NCI-H1105 (cell line): ENCODE results near the gene CHRNA10.
"Not testable (repeated sequence)": the region's sequence is repeated elsewhere in the genome, so short reads cannot be mapped to it uniquely, and the experiment has no call there.

ENCODE experiments used
- DNase-seq: peaks from one replicate; lab custom pipeline; 2025; lab: John Stamatoyannopoulos, UW

Gene CHRNA10

DNA sequence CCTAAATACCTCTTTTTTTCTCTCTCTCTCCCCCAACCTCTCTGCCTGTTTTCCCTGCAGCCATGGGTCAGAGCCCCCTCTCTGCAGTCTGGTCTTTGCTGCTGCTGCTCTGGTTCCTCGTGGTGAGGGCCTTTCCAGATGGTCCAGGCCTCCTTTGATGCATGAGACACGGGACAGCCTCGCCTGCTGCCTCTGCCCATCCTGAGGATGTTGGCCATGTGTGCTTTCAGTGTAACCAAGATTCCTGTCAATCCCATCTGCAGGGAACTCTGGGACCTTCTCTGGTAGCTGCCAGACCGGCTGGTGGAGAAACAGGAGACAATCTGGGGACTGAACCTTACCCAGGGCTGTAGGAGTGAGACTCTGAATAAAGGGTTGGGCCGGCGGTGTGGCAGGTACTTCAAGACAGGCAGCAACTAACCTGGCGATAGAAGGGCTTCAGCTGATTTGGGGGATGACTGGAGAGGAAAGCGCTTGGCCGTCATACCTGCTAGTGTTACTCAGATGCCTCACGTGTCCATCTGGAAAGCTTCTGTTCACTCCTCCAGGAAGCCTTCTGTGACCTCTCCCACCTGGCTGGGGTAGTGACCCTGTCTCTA, 7.1 kb downstream of the CHRNA10 start:
- DNase-seq, result no peak

DNA sequence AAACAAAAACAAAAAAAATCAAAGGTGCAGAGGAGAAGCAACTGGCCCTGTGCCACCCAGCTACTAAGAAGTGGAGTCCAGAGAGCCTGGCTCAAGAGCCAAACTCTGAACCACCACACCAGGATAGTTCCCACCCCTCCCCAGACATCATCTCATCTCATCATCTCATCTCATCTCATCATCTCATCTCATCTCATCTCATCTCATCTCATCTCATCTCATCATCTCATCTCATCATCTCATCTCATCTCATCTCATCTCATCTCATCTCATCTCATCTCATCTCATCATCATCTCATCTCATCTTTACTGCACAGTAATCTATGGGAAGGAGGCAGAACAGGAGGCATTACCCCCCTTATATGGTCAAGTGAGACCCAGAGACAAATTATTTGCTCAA, 8.3 kb downstream of the CHRNA10 start:
- no peak for DNase-seq

DNA sequence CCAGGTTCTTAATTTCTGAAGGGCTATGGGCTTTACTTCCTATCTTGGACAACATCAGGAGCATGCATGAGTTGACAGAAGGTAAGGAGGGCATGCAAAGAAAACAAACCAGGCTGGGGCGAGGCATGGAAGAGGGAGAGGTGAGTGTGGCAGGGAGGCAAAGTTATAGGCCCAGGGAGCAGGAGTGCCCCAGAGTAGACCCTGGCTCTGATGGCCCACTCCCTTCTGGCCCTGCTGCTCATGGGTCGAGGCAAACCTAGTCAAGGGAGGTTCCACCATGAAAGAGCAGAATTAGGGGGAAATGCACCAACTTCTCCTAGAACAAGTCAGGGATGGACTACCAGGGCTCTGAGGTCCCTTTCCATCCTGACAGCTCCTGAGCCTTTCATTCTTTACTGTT, 10.2 kb downstream of the CHRNA10 start:
- no peak for DNase-seq

DNA sequence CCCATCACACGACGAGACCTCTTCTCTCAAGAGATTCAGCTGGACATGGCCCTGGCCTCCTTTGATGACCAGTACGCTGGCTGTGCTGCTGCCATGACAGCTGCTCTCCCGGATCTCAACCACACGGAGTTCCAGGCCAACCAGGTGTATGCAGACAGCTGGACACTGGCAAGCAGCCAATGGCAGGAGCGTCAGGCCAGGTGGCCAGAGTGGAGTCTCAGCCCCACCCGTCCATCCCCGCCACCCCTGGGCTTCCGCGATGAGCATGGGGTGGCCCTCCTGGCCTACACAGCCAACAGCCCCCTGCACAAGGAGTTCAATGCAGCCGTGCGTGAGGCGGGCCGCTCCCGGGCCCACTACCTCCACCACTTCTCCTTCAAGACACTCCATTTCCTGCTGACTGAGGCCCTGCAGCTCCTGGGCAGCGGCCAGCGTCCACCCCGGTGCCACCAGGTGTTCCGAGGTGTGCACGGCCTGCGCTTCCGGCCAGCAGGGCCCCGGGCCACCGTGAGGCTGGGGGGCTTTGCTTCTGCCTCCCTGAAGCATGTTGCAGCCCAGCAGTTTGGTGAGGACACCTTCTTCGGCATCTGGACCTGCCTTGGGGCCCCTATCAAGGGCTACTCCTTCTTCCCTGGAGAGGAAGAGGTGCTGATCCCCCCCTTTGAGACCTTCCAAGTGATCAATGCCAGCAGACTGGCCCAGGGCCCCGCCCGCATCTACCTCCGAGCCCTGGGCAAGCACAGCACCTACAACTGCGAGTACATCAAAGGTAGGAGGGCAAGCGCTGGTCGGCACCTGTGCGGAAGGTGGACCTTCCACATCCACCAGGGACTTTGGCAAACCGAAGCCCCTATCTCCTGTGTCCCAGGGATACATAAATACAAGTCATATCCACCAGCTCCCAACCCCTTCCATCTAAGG, 11.3 kb downstream of the CHRNA10 start:
- DNase-seq, result no peak

DNA sequence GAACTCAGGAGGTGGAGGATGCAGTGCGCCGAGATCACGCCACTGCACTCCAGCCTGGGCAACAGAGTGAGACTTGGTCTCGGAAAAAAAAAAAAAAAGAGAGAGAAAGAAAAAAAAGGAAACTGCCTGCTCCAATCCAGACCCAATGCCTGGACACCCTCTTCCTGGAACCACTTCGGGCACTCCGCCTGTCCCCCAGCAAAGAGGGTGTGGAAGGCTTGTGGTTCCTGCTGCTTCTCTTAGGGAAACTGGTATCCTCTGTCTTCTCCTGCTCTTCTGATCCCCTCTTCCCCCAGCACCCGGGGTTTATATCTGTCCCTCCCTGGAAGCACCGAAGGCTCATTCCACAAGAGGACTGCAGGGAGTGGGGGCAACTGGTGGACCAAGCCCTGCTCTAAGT, 12.9 kb downstream of the CHRNA10 start:
- DNase-seq, result no peak

DNA sequence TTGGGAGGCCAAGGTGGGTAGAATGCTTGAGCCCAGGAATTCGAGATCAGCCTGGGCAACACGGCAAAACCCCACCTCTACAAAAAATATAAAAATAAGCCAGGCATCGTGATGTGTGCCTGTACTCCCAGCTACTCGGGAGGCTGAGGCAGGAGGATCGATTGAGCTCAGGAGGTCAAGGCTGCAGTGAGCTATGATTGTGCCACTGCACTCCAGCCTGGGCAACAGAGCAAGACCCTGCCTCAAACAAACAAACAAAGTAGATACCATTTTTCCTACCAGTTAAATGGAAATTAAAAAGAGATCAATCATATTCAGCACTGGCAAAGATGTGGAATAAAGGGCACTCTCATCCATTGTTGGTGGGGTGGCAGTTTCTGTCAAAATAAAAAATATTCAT, 13.9 kb downstream of the CHRNA10 start:
- not testable (repeated sequence) for DNase-seq

DNA sequence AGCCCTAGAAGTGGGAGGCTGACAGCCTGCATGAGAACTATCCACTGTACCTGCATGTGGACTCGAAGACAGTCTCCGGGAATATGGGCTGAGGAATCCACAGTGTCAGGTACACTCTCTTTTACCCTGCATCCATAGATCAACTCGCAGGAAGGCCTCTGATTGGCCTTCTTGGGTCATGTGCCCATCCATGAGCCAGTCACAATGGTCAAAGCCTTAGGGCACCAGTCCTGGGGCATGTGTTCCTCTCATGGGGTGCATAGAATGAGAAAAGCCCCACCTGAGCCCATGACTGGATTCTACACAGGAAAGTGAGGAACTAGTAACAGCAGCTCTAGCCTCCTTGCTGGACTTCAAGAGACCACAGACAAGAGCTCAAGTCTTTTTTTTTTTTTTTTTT, 15.6 kb downstream of the CHRNA10 start:
- no peak for DNase-seq

DNA sequence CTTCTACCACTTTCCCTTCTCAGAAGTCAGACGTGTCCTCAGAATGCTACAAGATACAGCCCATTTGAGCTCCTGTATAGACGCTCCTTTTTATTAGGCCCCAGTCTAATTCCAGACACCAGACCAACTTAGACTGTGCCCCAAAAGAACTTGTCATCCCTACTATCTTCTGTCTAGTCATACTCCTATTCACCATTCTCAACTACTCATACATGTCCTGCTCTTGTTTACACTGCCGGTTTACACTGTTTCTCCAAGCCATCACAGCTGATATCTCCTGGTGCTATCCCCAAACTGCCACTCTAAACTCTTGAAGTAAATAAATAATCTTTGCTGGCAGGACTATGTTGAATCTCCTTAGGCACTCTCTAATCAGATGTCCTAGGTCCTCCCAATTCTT, 18.7 kb downstream of the CHRNA10 start:
- DNase-seq, result not testable (repeated sequence)

DNA sequence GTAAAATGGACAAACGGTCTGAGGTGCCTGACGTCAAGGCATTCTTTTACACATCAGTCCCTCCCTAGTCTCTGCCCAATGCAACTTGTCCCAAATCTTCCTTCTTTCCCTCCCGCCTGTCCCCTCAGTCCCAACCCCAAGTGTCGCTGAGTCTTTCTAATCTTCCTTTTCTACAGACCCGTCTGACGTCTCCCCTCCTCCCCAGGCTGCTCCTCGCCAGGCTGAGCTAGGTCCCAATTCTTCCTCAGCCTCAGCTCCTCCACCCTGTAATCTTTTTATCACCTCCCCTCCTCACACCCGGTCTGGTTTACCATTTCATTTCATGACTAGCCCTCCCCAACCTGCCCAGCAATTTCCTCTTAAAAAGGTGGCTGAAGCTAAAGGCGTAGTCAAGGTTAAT, 21.8 kb downstream of the CHRNA10 start:
- not testable (repeated sequence) for DNase-seq

DNA sequence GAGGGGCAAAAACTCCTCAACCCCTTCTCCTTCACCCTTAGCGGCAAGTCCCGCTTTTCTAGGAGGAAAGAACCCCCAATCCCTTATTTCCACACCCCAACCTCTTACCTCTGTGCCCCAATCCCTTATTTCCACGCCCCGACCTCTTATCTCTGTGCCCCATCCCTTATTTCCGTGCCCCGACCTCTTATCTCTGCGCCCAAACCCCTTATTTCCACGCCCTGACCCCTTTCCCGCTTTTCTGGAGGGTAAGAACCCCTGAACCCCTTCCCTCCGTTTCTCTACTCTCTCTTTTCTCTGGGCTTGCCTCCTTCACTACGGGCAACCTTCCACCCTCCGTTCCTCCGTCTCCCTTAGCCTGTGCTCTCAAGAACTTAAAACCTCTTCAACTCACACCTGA, 22.3 kb downstream of the CHRNA10 start:
- DNase-seq, result not testable (repeated sequence)

DNA sequence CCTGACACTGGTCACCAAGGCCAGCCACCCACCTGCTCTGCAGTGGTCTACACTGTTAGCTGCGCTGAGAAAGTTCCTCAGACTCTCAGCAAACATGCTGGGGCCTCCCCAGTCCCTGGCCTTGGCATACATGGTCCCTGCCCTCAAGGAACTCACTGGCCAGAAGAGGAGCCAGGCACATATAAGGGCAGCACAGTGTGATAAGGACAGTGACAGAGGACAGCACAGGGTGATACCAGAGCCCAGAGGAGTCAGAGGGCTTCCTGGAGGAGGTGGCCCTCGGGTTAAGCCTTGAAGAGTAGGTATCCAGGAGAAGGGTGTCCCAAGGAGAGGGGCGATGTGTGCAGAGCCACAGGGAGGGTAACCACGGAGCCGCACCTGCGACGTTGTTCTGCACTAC, 25.6 kb downstream of the CHRNA10 start:
- DNase-seq, result no peak

DNA sequence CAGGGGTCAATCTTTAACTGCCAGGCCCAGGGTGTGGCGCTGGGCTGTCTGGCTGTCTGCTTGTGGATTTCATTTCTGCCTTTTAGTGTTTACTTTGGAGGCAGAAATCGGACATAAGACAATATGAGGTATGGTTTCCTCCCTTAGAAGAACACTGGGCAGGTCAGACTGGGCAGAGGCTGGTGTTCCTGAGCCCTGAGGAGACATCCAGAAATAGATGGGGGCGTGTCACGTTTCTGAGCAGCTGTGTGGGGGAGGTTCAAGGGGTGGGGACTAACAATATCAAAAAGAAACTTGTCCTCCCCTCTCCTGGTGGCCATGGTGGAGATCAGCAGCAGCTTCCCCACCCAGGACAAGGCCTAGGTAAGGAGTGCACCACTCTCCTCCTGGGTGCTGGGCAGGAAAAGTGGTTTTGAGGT, 26.4 kb downstream of the CHRNA10 start, which contains the start of gene ART1:
TSS of gene ART1 (plus strand) at position 312 of the 419 bp plus-strand sequence. CDS start 14,086 bp downstream, outside the sequence.
- no peak for DNase-seq

DNA sequence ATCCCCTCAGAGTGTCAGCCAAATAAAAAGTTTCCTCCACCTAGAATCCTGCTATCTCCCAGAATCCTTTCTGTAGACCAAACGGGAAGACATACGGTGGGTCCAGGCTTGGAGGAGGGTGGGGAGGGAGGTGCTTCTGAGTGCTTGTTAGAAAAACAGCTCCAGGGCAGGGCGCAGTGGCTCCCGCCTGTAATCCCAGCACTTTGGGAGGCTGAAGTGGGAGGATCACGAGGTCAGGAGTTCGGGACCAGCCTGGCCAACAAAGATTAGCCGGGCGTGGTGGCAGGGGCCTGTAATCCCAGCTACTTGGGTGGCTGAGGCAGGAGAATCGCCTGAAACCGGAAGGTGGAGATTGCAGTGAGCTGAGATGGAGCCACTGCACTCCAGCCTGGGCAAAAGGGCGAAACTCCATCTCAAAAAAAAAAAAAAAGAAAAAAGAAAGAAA, 28.1 kb downstream of the CHRNA10 start:
- DNase-seq, result not testable (repeated sequence)

DNA sequence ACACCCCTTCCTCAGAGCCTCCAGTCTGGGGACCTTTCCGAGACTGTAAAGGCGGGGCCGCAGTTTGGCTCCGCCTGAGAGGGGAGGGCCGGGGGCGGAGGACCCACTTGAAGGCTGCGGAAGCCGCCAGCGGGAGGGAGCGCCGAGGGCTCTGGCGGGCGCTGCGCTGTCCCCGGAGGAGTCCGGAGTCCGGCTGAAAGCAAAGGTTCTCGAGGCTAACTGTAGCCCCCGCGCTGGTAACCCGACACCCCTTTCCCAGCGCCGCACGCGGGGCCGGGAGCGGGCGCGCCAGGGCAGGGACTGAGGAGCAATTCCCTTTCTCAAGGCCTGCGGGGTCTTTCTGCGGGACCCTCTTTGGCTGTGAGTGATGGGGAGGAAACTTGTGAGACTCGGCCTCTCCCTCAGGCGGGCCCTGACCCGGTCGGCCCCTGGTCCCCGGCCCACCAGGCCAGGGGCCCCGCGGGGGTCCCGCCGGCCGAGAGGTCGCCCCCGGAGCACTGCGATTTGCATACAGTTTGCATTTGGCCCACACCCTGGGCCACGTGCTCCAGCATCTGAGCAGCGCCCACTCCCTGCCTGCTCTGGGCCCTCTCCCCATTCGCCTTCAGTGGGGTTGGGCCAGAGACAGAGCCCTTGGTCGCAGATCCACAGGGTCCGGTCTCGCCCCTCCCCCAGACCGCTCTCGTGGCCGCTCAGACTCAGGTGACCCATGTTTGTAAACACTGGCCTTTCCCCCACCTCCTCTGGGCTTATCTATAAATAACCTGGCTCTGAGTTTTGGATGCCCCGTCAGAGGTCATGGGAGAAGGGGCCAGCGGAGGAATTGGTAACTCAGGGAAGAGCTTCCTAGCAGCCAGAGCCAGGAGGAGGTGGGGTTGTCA, 28.9 kb downstream of the CHRNA10 start:
- DNase-seq, result peak; percentile 73

DNA sequence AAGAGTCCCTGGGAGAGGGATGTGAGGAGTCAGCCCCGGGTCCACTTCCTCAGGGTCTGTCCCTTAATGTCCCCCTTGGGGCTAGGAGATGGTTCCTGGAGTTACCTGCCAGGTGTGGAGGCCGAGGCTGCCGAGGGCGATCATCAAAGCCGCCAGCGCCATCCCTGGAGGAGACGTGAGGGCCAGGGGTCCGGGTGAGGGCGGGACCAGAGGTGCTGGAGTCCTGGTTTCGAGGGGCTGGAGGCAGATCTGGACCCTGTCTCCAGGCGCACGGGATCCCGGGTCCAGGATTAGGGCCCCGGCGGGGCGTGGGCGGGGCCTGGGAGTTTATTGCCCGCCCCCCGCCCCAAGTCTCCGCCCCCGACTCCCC, 29.5 kb downstream of the CHRNA10 start, which contains the start of gene ART5:
TSS of gene ART5 (minus strand) at position 292 of the 370 bp plus-strand sequence. CDS start at position 162, 130 bp downstream.
- DNase-seq, result no peak

DNA sequence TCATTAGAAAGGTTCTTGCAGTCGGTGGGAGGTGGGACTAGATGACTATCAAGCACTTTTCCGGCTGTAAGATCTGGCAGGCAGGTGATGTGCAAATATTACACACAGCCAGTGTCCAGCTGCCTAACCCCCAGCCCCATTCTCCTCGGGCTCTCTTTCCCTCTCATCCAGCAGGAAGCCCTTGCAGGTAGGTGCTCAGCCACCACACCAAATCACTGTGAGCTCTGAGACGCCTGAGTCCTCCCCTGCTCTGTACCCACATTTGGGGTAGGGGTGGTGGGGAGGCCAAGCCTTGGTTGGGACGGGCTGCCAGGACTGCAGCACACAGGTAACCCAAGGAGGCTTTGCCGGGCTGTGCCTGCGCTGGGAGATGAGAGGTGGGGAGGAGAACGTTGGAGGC, 30.0 kb downstream of the CHRNA10 start:
- DNase-seq, result no peak

DNA sequence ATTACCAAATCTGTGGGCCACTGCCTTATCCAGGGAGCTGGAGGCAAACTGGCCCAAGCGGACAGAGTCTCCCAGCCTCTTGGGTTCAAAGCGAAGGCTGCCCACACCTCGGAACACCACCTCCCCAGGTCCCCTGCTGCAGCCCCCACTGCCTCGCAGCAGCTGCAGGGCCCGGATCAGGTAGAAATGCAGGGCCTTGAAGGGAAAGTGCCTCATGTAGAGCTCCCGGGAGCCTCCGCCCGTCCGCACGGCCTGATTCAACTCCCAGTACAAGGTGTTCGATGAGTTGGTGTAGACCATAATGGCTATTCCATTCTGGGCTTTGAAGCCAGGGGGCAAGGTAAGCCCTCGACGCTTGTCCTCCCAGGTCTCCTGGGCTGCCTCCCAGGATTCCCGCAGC, 31.3 kb downstream of the CHRNA10 start:
- no peak for DNase-seq

DNA sequence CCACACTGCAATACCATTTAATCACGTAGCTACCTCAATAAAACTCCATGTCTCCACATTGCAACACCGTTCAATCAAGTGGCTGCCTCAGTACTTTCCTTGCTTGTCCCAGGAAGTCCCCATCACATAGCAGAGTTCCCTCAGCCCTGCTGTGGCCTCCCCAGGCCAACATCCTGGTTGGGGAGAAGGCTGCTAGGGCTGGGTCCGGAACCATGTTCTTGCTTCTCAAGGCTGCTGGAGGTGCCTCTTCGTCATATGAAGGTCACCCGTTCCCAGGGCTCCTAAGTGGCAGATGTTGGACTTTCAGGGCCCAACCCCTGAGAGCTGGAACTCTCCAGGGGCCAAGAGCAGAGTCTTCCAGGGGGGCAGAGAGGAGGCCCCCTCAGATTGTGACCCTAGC, 32.7 kb downstream of the CHRNA10 start:
- no peak for DNase-seq

DNA sequence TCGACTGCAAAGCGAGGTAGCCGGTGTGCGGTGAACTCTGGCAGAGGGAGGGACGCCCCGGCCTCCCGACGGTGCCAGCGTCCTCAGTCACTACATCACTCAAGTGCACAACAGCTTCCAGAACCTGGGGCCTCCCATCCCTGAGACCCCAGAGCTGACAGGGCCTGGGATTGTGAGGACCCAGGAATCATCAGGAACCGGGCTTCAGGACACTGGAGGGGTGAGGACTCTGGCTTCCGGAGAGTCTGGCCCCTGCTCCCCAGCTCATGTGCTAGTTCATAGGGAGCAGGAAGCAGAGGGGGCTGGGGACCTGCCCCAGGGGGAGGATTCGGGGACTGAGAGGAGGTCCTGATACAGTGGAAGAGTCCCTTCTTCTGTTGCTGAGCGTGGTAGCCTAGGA, 34.0 kb downstream of the CHRNA10 start:
- no peak for DNase-seq

DNA sequence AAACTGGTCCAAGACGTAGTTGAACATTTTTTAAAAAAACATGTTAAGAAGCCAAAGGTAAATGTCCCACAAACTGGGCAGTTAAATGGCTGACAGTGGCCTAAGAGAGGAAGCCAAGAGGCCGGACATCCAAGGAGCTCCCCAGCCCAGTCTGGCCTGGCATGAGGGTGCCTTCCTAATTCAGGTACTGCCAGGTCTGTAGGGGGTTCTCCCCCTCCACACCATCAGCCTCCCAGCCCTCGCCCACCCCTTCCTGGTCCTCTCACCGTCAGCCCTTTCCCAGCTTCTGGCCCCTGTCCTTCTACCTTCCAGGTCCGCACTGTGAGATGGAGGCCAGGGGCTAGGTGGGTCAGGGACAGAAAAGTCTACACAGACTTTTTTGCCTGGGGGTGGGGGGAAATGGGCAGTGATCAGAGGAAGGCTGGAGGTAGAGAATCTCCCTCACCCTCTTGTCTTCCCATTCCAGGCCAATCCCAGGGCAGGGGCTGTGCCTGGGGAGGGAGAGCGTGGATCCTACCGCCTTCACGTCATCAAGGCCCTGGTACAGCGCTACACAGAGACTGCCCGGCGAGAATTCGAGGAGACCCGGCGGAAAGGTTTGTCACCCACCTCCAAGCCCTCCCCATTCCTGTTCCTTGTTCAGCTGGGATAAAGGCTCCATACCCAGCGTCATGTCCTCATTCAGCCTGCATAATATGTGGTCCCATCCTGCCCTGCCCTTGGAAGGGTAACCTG, 35.4 kb downstream of the CHRNA10 start:
- DNase-seq, result no peak

DNA sequence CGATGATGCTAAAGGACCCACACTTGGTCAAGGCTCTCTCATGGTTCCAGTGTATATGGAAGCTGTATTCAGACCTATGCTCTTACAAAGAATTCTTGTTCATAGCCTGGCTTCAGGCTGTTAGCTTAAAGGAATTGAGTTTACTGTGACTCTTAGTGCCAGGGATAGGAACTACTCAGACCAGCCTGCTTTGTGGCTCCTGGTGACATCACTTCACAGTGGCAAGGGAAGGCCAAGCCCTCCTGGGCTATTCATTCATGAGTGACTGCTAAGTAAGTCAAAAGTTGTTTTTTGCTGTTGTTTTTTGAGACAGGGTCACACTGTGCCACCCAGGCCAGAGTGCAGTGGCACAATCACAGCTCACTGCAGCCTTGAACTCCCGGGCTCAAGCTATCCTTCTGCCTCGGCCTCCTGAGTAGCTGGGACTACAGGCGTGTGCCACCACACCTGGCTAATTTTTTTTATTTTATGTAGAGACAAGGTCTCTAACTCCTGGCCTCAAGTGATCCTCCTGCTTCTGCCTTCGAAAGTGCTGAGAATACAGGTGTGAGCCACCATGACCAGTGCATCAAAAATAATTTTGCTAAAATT, 39.0 kb downstream of the CHRNA10 start:
- no peak for DNase-seq
